ENCODE measurements around the gene BNIPL. TPM values are rescaled to one million over a fixed set of nuclear protein-coding genes. Genes with fewer than 3 reads are reported as not detected.
A peak's percentile ranks its signal among the peaks of the same experiment; 100 is the strongest.

The BNIPL gene, protein sequence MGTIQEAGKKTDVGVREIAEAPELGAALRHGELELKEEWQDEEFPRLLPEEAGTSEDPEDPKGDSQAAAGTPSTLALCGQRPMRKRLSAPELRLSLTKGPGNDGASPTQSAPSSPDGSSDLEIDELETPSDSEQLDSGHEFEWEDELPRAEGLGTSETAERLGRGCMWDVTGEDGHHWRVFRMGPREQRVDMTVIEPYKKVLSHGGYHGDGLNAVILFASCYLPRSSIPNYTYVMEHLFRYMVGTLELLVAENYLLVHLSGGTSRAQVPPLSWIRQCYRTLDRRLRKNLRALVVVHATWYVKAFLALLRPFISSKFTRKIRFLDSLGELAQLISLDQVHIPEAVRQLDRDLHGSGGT
- 0.14 TPM in 1 of 2 replicates, not detected in the other for total RNA-seq

- no peak for TF ChIP-seq CTCF (conservative IDR thresholded peaks at IDR 0.05; ENCODE audit: low read depth, low read length)
- DNase-seq (ENCODE audit: low read depth) = no peak
- H3K4me3 ChIP-seq (ENCODE audit: low read depth, low read length) = no peak within 1 kb of the TSS
These were observed at the start of gene BNIPL for GRCh38 chr1:151036356-151036755. Gene BNIPL, plus strand, starts transcription at chr1:151036586. Its CDS starts 140 bp downstream, at chr1:151036726.

- no peak for TF ChIP-seq CTCF (conservative IDR thresholded peaks at IDR 0.05; ENCODE audit: low read depth, low read length)
- no peak overlapping the region for H3K4me3 ChIP-seq (ENCODE audit: low read depth, low read length)
- no peak for DNase-seq (ENCODE audit: low read depth)
These were observed 48.5 kb upstream of the BNIPL start for GRCh38 chr1:150987924-150988323.

- peak; percentile 71 for DNase-seq (ENCODE audit: low read depth)
- no peak overlapping the region for H3K4me3 ChIP-seq (ENCODE audit: low read depth, low read length)
- no peak for TF ChIP-seq CTCF (conservative IDR thresholded peaks at IDR 0.05; ENCODE audit: low read depth, low read length)
These were observed 43.8 kb upstream of the BNIPL start for GRCh38 chr1:150992626-150993025.

DNA sequence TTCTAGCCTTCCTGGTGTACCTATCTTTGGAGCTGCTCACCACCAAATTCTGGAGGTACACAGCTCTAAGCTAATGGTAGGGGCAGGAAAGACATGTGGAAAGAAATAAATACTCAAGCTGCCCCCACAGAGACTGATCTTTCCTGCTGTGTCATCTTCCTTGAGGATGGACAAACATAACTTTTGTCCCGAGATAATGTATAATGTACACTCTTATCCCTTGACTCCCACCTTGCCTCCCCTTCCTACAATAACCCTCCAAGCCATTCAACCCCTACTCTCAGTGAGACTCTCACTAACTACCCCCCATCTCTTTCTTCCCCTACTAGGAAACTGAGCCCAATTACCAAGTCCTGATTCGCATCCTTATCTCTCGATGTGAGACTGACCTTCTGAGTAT, 42.1 kb upstream of the BNIPL start:
- no peak for TF ChIP-seq CTCF (conservative IDR thresholded peaks at IDR 0.05; ENCODE audit: low read depth, low read length)
- DNase-seq (ENCODE audit: low read depth) = no peak
- H3K4me3 ChIP-seq (ENCODE audit: low read depth, low read length) = no peak overlapping the region

DNA sequence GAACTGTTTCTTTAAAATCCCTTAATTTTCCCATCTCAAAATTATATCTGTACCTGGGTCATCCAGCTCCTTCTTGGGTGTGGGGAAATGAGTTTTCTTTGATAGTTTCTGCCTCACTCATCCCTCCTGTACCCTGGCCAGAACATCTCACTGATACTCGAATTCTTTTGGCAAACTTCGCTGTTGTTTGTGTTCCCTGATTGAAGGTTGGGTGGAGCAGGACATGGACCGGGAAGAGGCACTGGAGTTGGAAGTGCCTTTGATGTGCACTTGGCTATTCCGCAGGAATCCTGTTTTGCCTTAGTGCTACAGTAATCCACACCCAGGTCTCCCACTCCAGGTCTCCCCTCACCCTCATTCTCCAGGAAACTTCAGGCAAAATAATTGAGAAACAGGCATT, 40.9 kb upstream of the BNIPL start:
- no peak for TF ChIP-seq CTCF (conservative IDR thresholded peaks at IDR 0.05; ENCODE audit: low read depth, low read length)
- DNase-seq (ENCODE audit: low read depth) = no peak
- H3K4me3 ChIP-seq (ENCODE audit: low read depth, low read length) = no peak overlapping the region

DNA sequence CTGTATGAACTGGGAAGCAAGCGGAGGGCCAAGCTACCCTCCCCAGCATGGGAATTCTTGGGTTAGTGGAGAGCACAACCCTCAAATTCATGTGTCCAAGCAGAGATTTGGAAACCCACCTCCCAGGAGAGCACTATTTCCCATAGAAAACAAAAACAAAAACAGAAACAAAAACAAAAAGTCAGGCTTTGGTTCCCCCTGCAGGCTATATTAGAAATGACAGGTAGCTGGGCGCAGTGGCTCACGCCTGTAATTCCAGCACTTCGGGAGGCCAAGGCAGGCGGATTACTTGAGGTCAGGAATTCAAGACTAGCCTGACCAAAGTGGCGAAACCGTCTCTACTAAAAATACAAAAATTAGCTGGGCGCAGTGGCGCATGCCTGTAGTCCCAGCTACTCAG, 40.5 kb upstream of the BNIPL start:
- TF ChIP-seq CTCF (conservative IDR thresholded peaks at IDR 0.05; ENCODE audit: low read depth, low read length) = peak; percentile 68

More for the DNA sequence above, 40.5 kb upstream of the BNIPL start:
- DNase-seq (ENCODE audit: low read depth) = no peak
- no peak overlapping the region for H3K4me3 ChIP-seq (ENCODE audit: low read depth, low read length)
